ENCODE measurements around the gene COPG2. TPM values are rescaled to one million over a fixed set of nuclear protein-coding genes. Genes with fewer than 3 reads are reported as not detected.

Gene COPG2
- total and polyA plus RNA-seq, 2 experiments from 2014 or later: 4.9 to 66.3 TPM

DNA sequence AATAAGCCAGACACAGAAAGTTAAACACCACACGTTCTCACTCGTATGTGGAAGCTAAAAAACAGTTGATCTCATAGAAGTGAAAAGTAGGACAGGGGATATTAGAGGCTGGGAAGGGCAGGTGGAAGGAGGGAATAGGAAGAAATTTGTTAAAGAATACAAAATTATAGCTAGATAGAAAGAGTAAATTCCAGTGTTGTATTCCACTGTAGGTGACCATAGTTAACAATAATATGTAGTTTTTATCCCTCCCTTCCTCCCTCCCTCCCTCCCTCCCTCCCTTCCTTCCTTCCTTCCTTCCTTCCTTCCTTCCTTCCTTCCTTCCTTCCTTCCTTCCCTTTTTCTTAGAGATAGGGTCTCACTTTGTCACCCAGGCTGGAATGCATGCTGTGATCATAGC, 196.6 kb downstream of the COPG2 start:
- Histone ChIP-seq H3K4me1 (ENCODE audit: insufficient read depth) (peaks cover 9% of the 10 kb centered on the region; the same call in 1 of the 2 replicates), H3K9me2 (ENCODE audit: insufficient read depth) (no peaks in the 10 kb centered on the region), H3K4me3 (no peak overlapping the region), H2AFZ (no peak overlapping the region), H3F3A (replicated peaks; ENCODE audit: low read depth) (no peaks in the 10 kb centered on the region), H3K27ac (ENCODE audit: low read depth) (no peak overlapping the region), H4K20me1 (replicated peaks; ENCODE audit: insufficient read depth) (no peaks in the 10 kb centered on the region), H3K4me2 (no peak overlapping the region), H3K27me3 (ENCODE audit: insufficient read depth) (no peaks in the 10 kb centered on the region), H3K36me3 (ENCODE audit: insufficient read depth) (no peaks in the 10 kb centered on the region), H3K79me2 (replicated peaks; ENCODE audit: insufficient read depth) (no peaks in the 10 kb centered on the region)
- no peak for ATAC-seq
- H3K27me3 Mint-ChIP-seq (ENCODE audit: insufficient read depth, low read depth, poor library complexity): peaks cover 3% of the 10 kb centered on the region
- no peak for DNase-seq (ENCODE audit: low spot score)
- no peak overlapping the region for H3K4me3 Mint-ChIP-seq
- no peaks in the 10 kb centered on the region for H3K9me3 Mint-ChIP-seq
- H3K36me3 Mint-ChIP-seq (ENCODE audit: low read depth): no peaks in the 10 kb centered on the region
- H3K27ac Mint-ChIP-seq: no peak overlapping the region
- peaks cover 20% of the 10 kb centered on the region for H3K4me1 Mint-ChIP-seq
- no peak for TF ChIP-seq EZH2phosphoT487 (IDR thresholded peaks at IDR 0.05; ENCODE audit: unreplicated experiment)
- TF ChIP-seq STAT1 (IDR thresholded peaks at IDR 0.05; ENCODE audit: unreplicated experiment): no peak

DNA sequence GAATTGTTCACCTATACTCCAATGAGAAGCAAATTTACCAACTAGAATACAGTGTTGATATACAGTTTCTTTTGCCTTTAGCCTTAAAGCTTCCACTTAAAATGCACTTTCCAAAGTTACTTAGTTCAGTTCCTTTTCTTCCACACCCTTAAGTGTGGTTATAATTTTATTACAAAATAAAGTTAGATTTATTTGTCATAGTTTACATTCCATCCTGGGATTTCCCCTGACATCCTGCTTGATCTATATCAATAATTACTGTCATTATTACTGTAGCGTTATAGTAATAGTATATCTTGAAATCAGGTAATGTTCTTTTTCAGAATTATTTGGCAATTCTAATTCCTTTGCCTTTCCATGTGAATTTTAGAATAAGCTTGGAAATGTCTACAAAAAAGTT, 199.9 kb downstream of the COPG2 start:
- Mint-ChIP-seq H3K27ac (no peak overlapping the region), H3K9me3 (no peaks in the 10 kb centered on the region), H3K36me3 (ENCODE audit: low read depth) (no peaks in the 10 kb centered on the region), H3K4me1 (peaks cover under 1% of the 10 kb centered on the region; the same call in 2 of the 3 replicates), H3K4me3 (no peak overlapping the region), H3K27me3 (ENCODE audit: insufficient read depth, low read depth, poor library complexity) (no peaks in the 10 kb centered on the region)
- no peak overlapping the region for H3K27ac ChIP-seq (ENCODE audit: low read depth)
- no peaks in the 10 kb centered on the region for H3F3A ChIP-seq (replicated peaks; ENCODE audit: low read depth)
- no peaks in the 10 kb centered on the region for H3K4me1 ChIP-seq (ENCODE audit: insufficient read depth)
- no peak overlapping the region for H3K4me3 ChIP-seq
- DNase-seq (ENCODE audit: low spot score) (no peak), ATAC-seq (no peak)
- H3K79me2 ChIP-seq (replicated peaks; ENCODE audit: insufficient read depth): no peaks in the 10 kb centered on the region
- H3K4me2 ChIP-seq: no peak overlapping the region
- H3K9me2 ChIP-seq (ENCODE audit: insufficient read depth): no peaks in the 10 kb centered on the region
- no peak overlapping the region for H2AFZ ChIP-seq
- H3K36me3 ChIP-seq (ENCODE audit: insufficient read depth): no peaks in the 10 kb centered on the region
- no peaks in the 10 kb centered on the region for H3K27me3 ChIP-seq (ENCODE audit: insufficient read depth)
- no peaks in the 10 kb centered on the region for H4K20me1 ChIP-seq (replicated peaks; ENCODE audit: insufficient read depth)
- TF ChIP-seq EZH2phosphoT487 (IDR thresholded peaks at IDR 0.05; ENCODE audit: unreplicated experiment): no peak
- TF ChIP-seq ZNF331 (CRISPR knock-in tag; IDR thresholded peaks at IDR 0.05; ENCODE audit: low read depth): no peak
- TF ChIP-seq, protein P1, sequence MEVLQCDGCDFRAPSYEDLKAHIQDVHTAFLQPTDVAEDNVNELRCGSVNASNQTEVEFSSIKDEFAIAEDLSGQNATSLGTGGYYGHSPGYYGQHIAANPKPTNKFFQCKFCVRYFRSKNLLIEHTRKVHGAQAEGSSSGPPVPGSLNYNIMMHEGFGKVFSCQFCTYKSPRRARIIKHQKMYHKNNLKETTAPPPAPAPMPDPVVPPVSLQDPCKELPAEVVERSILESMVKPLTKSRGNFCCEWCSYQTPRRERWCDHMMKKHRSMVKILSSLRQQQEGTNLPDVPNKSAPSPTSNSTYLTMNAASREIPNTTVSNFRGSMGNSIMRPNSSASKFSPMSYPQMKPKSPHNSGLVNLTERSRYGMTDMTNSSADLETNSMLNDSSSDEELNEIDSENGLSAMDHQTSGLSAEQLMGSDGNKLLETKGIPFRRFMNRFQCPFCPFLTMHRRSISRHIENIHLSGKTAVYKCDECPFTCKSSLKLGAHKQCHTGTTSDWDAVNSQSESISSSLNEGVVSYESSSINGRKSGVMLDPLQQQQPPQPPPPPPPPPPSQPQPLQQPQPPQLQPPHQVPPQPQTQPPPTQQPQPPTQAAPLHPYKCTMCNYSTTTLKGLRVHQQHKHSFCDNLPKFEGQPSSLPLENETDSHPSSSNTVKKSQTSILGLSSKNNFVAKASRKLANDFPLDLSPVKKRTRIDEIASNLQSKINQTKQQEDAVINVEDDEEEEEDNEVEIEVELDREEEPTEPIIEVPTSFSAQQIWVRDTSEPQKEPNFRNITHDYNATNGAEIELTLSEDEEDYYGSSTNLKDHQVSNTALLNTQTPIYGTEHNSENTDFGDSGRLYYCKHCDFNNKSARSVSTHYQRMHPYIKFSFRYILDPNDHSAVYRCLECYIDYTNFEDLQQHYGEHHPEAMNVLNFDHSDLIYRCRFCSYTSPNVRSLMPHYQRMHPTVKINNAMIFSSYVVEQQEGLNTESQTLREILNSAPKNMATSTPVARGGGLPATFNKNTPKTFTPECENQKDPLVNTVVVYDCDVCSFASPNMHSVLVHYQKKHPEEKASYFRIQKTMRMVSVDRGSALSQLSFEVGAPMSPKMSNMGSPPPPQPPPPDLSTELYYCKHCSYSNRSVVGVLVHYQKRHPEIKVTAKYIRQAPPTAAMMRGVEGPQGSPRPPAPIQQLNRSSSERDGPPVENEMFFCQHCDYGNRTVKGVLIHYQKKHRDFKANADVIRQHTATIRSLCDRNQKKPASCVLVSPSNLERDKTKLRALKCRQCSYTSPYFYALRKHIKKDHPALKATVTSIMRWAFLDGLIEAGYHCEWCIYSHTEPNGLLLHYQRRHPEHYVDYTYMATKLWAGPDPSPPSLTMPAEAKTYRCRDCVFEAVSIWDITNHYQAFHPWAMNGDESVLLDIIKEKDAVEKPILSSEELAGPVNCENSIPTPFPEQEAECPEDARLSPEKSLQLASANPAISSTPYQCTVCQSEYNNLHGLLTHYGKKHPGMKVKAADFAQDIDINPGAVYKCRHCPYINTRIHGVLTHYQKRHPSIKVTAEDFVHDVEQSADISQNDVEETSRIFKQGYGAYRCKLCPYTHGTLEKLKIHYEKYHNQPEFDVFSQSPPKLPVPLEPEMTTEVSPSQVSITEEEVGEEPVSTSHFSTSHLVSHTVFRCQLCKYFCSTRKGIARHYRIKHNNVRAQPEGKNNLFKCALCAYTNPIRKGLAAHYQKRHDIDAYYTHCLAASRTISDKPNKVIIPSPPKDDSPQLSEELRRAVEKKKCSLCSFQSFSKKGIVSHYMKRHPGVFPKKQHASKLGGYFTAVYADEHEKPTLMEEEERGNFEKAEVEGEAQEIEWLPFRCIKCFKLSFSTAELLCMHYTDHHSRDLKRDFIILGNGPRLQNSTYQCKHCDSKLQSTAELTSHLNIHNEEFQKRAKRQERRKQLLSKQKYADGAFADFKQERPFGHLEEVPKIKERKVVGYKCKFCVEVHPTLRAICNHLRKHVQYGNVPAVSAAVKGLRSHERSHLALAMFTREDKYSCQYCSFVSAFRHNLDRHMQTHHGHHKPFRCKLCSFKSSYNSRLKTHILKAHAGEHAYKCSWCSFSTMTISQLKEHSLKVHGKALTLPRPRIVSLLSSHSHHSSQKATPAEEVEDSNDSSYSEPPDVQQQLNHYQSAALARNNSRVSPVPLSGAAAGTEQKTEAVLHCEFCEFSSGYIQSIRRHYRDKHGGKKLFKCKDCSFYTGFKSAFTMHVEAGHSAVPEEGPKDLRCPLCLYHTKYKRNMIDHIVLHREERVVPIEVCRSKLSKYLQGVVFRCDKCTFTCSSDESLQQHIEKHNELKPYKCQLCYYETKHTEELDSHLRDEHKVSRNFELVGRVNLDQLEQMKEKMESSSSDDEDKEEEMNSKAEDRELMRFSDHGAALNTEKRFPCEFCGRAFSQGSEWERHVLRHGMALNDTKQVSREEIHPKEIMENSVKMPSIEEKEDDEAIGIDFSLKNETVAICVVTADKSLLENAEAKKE (CRISPR knock-in tag; IDR thresholded peaks at IDR 0.05): no peak
- TF ChIP-seq CREB1 (CRISPR knock-in tag; IDR thresholded peaks at IDR 0.05; ENCODE audit: low read depth): no peak
- no peak for TF ChIP-seq ZNF114 (CRISPR knock-in tag; IDR thresholded peaks at IDR 0.05)
- TF ChIP-seq JUNB (IDR thresholded peaks at IDR 0.05; ENCODE audit: unreplicated experiment): no peak
- TF ChIP-seq STAT1 (IDR thresholded peaks at IDR 0.05; ENCODE audit: unreplicated experiment): no peak
- TF ChIP-seq NANOG (IDR thresholded peaks at IDR 0.05; ENCODE audit: borderline replicate concordance): no peak
- TF ChIP-seq, protein P2, sequence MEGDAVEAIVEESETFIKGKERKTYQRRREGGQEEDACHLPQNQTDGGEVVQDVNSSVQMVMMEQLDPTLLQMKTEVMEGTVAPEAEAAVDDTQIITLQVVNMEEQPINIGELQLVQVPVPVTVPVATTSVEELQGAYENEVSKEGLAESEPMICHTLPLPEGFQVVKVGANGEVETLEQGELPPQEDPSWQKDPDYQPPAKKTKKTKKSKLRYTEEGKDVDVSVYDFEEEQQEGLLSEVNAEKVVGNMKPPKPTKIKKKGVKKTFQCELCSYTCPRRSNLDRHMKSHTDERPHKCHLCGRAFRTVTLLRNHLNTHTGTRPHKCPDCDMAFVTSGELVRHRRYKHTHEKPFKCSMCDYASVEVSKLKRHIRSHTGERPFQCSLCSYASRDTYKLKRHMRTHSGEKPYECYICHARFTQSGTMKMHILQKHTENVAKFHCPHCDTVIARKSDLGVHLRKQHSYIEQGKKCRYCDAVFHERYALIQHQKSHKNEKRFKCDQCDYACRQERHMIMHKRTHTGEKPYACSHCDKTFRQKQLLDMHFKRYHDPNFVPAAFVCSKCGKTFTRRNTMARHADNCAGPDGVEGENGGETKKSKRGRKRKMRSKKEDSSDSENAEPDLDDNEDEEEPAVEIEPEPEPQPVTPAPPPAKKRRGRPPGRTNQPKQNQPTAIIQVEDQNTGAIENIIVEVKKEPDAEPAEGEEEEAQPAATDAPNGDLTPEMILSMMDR (conservative IDR thresholded peaks at IDR 0.05; ENCODE audit: low read depth in 2 of 2): no peak
- TF ChIP-seq POLR2AphosphoS5 (IDR thresholded peaks at IDR 0.05; ENCODE audit: low read depth): no peak
- TF ChIP-seq, protein P3, sequence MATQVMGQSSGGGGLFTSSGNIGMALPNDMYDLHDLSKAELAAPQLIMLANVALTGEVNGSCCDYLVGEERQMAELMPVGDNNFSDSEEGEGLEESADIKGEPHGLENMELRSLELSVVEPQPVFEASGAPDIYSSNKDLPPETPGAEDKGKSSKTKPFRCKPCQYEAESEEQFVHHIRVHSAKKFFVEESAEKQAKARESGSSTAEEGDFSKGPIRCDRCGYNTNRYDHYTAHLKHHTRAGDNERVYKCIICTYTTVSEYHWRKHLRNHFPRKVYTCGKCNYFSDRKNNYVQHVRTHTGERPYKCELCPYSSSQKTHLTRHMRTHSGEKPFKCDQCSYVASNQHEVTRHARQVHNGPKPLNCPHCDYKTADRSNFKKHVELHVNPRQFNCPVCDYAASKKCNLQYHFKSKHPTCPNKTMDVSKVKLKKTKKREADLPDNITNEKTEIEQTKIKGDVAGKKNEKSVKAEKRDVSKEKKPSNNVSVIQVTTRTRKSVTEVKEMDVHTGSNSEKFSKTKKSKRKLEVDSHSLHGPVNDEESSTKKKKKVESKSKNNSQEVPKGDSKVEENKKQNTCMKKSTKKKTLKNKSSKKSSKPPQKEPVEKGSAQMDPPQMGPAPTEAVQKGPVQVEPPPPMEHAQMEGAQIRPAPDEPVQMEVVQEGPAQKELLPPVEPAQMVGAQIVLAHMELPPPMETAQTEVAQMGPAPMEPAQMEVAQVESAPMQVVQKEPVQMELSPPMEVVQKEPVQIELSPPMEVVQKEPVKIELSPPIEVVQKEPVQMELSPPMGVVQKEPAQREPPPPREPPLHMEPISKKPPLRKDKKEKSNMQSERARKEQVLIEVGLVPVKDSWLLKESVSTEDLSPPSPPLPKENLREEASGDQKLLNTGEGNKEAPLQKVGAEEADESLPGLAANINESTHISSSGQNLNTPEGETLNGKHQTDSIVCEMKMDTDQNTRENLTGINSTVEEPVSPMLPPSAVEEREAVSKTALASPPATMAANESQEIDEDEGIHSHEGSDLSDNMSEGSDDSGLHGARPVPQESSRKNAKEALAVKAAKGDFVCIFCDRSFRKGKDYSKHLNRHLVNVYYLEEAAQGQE (IDR thresholded peaks at IDR 0.05; ENCODE audit: unreplicated experiment): no peak
